Cerebellar nuclear complex (tissue), 1 donor: ENCODE results near the gene IFNGR1.

Experiments
- DNase-seq, 2 experiments: peaks; one replicate each; lab custom pipeline; 2025; lab: John Stamatoyannopoulos, UW

IFNGR1 gene

DNA sequence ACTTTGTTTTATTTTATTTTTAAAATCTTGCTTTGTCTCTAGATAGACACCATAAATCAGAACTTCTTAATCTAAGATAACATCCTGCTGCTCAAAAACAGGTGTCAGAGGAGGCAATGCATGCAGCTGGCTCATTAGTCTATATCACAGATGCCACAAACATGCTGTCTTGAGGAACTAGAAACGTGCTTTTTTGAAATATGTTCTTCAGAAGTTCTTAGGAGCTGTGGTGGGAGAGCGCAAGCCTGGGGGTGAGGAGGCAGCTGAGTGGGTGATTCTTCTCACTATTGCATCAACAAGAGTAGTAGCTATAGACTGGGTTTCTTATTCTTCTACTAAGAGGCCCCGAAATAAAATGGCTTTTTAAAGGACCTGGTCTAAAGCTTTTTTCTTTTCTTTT is 69.1 kb downstream of the IFNGR1 start:
- DNase-seq: no peak

DNA sequence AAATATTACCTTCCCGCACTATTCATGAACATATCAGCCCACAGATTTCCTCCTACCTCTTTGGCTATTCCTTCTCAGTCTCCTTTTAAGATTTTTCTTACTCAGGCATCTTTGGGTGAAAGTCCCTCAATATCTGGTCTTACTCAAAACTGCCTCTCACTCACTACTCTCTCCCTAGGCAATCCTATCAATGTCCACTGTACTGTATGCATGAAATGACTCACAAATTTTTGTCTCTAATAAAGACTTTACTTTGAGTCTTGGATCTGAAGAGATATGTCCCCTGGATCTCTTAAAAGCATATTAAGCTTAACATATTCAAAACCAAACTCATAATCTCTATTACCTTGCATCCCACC is 70.2 kb downstream of the IFNGR1 start:
- DNase-seq: no peak

DNA sequence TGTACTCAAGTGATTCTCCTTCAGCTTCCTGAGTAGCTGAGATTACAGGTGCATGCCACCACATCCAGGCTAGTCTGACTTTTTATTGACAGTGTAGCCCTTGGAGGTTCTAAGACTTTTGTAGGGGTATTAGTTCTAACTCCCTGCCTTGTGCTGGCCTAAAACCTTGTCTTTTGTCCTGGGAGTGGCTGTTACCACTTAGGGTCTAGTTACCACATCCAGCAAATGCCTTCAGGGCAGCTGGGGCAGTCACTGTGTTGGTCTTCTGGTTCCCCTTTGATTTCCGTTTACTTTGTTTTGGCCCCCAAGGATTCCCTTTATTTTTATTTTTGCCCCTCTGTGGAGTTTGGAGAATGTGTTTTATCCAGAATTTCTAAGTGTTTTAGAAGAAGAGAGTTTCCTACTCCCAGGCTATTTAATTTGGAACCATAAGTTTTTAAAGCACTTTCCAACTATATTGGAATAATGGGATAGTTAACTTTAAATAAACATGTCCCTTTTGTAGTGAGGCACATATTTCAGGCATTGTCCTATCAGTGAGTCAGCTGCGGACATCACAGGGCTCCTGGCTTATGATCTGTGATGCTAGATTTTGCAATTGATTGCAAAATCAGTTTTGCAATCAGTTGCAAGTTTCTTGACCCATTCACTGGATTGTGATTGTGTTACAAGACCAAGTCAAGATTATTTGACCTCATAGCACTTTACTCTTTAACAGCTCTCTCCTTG is 70.7 kb downstream of the IFNGR1 start:
- DNase-seq: no peak
